ENCODE data around the gene SAMD9.
"Not testable (repeated sequence)": the region's sequence is repeated elsewhere in the genome, so short reads cannot be mapped to it uniquely, and the experiment has no call there.

Gene SAMD9

DNA sequence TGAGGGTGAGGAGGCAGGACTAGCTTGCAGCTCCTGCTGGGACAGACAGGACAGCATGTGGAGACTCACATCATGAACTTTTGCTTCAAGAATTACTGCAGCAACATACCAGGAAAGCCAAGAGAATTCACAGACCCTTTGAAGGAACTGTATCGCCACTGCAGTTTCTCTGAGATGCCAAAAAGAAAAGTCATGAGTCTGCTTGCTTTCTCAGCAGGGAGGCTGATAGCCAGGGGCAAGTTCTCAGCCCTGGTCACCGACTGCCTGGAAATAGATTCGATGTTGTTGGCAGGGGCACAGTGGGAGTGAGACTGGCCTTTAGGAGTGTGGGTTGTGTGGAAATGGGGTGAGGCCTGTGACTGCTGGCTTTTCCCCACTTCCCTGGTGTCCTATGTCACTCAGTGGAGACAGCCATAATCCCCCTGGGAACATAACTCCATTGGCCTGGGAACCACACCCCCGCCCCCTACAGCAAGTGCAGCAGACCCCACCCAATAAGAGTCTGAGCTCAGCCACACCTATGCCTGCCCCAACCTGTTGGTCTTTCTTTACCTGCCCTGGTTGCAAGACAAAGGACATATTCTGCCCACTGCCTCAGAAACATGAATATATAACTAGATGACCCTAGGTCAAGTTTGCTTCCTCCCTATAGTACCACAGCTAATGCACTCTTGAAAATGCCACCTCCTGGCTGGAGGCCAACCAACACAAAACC, 1.6 kb upstream of the SAMD9 start:
- no peak overlapping the region for H3K27ac ChIP-seq
- TF ChIP-seq, protein P1, sequence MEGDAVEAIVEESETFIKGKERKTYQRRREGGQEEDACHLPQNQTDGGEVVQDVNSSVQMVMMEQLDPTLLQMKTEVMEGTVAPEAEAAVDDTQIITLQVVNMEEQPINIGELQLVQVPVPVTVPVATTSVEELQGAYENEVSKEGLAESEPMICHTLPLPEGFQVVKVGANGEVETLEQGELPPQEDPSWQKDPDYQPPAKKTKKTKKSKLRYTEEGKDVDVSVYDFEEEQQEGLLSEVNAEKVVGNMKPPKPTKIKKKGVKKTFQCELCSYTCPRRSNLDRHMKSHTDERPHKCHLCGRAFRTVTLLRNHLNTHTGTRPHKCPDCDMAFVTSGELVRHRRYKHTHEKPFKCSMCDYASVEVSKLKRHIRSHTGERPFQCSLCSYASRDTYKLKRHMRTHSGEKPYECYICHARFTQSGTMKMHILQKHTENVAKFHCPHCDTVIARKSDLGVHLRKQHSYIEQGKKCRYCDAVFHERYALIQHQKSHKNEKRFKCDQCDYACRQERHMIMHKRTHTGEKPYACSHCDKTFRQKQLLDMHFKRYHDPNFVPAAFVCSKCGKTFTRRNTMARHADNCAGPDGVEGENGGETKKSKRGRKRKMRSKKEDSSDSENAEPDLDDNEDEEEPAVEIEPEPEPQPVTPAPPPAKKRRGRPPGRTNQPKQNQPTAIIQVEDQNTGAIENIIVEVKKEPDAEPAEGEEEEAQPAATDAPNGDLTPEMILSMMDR (conservative IDR thresholded peaks at IDR 0.05) = no peak
- TF ChIP-seq ZFX (IDR thresholded peaks at IDR 0.05) = no peak

DNA sequence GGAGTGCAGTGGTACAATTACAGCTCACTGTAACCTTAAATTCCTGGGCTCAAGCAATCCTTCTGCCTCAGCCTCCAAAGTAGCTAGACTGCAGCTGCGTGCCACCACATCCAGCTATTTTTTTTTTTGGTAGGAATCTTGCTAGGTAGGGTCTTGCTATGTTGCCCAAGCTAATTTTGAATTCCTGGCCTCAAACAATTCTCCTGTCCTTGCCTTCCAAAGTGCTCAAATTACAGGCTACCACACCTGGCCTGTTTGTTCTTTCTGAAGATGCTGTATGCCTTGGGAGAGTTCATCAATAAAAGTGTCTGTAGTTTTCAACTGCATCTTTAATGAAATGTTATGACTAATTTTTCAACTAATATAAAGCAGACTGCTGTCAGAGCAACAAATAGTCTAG, 452 bp downstream of the SAMD9 start:
- TF ChIP-seq ZFX (IDR thresholded peaks at IDR 0.05) = no peak
- TF ChIP-seq, protein P1 (conservative IDR thresholded peaks at IDR 0.05) = no peak
- no peak overlapping the region for H3K27ac ChIP-seq

DNA sequence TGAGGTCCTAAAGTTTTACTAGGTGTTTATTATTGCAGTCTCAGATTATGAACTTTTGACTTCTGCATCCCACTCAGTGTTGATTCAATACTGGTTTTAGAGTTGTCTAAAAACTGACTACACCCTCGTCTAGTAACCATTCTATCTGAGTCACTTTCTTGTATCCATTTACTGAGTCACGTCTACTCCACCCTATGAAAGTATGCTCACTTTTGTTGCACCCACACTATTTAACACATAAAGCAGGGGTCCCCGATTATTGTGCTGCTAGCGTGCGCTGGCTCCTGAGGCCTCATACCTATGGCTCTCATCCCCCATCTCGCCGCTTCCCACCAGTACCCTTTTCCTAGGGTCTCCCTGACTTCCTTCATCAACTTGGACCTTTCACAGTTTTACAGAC, 2.0 kb downstream of the SAMD9 start:
- no peak overlapping the region for H3K27ac ChIP-seq
- TF ChIP-seq, protein P1 (conservative IDR thresholded peaks at IDR 0.05) = no peak
- no peak for TF ChIP-seq ZFX (IDR thresholded peaks at IDR 0.05)

DNA sequence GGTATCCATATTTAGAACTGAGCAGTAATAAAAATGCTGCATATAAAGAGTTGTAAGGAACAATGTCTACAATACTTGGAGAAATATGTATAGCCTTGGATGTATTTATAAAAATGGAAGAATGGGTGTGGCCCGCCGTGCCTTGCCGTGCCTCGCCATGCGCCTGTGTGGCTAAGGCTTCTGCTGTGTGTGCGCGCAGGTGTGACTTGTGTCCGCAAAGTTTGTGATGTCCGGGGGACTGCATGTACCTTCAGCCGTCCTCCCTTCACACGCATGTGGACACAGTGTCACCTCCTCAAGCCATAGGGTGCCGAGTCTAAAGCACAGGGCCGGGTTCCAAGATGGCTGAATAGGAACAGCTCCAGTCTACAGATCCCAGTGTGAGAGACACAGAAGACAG, 9.8 kb downstream of the SAMD9 start:
- TF ChIP-seq, protein P1 (conservative IDR thresholded peaks at IDR 0.05) = no peak
- TF ChIP-seq ZFX (IDR thresholded peaks at IDR 0.05) = no peak
- H3K27ac ChIP-seq = no peak overlapping the region

DNA sequence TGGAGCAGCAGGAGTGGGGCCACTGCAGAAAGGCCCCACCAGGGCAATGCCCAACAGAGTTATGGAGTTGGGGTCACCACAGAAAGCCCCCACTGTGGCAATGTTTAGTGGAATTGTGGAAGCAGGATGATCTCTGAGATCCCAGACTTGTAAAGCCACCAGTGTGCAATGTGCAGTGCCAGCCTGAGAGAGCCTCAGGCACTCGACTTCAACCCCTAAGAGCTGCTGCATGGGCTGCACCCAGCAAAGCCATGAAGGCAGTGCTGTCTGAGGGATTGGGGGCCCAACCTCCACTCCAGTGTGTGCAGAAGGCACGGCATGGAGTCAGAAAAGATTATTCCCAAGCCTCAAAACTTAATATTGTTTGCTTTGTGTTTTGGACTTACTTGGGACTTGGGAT, 20.4 kb downstream of the SAMD9 start:
- no peak for TF ChIP-seq ZFX (IDR thresholded peaks at IDR 0.05)
- TF ChIP-seq, protein P1 (conservative IDR thresholded peaks at IDR 0.05) = no peak
- no peak overlapping the region for H3K27ac ChIP-seq

DNA sequence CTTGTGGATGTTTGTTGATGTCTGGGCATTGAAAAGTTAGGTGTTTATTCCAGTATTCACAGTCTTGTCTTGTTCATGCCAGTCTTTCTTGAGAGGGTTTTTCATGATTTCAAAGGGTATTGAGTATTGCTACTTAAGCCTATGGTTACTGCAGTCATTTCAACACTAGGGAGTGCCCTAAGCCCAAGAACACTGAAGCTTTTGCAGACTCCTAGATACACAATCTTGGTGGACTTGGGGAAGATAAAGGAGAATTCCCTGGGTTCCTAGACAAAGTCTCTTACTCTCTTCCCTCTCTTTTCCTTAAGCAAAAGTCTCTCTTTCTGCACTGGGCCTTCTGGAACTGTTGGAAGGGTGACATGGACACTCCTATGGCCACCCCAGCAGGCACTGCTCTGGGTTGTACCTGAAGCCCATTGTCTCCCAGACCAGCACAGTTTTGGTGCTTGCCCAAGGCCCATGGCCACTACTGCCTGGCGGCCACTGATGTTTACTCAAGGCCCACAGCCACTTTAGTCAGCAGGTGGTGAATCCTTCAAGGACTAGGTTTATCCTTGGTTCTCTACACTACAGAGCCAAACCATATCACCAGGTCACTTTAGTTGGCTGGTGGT, 24.9 kb downstream of the SAMD9 start:
- TF ChIP-seq, protein P1 (conservative IDR thresholded peaks at IDR 0.05) = peak; percentile 25
- no peak for TF ChIP-seq ZFX (IDR thresholded peaks at IDR 0.05)

DNA sequence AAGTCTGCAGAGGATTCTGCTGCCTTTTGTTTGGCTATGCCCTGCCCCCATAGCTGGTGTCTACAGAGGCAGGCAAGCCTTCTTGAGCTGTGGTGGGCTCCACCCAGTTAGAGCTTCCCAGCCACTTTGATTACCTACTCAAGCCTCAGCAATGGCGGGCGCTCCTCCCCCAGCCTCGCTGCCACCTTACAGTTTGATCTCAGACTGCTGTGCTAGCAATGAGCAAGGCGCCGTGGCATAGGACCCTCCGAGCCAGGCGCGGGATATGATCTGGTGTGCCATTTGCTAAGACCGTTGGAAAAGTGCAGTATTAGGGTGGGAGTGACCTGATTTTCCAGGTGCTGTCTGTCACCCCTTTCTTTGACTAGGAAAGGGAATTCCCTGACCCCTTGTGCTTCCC, 44.4 kb downstream of the SAMD9 start:
- H3K27ac ChIP-seq = not testable (repeated sequence)

More for the DNA sequence above, 24.9 kb downstream of the SAMD9 start:
- H3K27ac ChIP-seq = no peak overlapping the region

DNA sequence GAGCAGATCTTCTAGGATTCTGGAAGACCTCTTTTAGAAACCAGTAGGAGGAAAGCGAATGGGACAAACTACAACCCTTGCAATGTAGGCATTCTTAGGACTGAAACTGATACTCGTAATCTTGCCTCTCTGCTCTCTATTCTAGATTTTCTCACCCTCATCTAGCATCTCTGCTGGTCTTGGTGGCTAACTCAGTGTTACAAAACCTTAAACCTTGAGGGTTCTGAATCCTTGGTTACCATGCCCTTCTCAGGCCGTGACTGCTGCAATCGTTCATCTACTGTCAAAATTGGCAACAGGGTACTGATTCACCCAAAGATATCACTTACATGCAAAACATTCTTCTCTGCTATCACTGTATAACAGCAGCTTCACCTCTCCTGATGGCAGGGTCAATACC, 55.2 kb downstream of the SAMD9 start:
- TF ChIP-seq ZFX (IDR thresholded peaks at IDR 0.05) = no peak
- TF ChIP-seq, protein P1 (conservative IDR thresholded peaks at IDR 0.05) = no peak
- H3K27ac ChIP-seq = no peak overlapping the region

Data from C4-2B (cell line).